ENCODE results near the gene SCTR.

The SCTR gene

DNA sequence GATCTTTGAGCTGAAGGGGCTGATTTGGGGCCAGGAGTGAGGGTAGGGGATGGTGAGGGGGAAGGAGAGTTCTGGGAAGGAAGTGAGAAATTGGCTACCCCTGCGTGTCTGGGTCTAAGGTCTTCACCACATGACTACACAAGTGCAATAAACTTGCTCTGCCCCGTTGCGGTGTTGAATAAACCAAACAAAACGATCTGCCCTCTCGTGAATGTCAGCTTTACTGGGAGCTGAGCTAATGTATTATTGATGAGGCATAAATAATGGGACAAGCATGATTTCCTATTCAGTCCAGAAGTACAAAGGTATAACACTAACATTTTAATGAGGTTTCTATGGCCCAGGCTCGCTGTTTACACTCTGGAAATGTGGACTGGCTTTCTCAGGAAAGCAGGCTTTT, 11.9 kb upstream of the SCTR start:
- H2AFZ ChIP-seq (ENCODE audit: insufficient read depth, low read length, poor library complexity): no peak overlapping the region
- no CpG with 5 or more reads among the region's 6 CpGs for WGBS (ENCODE audit: extremely low coverage, insufficient coverage, insufficient read length)
- H3K79me1 ChIP-seq (ENCODE audit: low read length): no peaks in the 10 kb centered on the region
- peaks cover 6% of the 10 kb centered on the region for H3K9me3 ChIP-seq (ENCODE audit: insufficient read depth, low read depth, low read length)
- no peaks in the 10 kb centered on the region for H3K79me2 ChIP-seq (ENCODE audit: control insufficient read depth, insufficient read depth, low read length, poor library complexity)
- no peak overlapping the region for H3K4me3 ChIP-seq (ENCODE audit: low read depth, low read length)
- H4K91ac ChIP-seq (ENCODE audit: low read depth, low read length): no peak overlapping the region
- no peak overlapping the region for H3K4ac ChIP-seq (ENCODE audit: low read depth, low read length)
- H3K27ac ChIP-seq (ENCODE audit: low read depth, low read length): no peak overlapping the region
- no peak overlapping the region for H2BK5ac ChIP-seq (ENCODE audit: low read depth, low read length, poor library complexity)
- no peak for DNase-seq
- no peaks in the 10 kb centered on the region for H3K4me1 ChIP-seq (ENCODE audit: control insufficient read depth in 1 of 2, insufficient read depth in 2 of 2, low read length in 2 of 2)
- no peak overlapping the region for H3K23ac ChIP-seq (ENCODE audit: low read length)
- H3K9ac ChIP-seq (ENCODE audit: low read length): no peak overlapping the region
- H4K8ac ChIP-seq (ENCODE audit: low read depth, low read length): no peak overlapping the region
- H3K18ac ChIP-seq (ENCODE audit: low read length): no peak overlapping the region
- H3K36me3 ChIP-seq (ENCODE audit: control insufficient read depth in 1 of 2, insufficient read depth in 2 of 2, low read length in 2 of 2): no peaks in the 10 kb centered on the region
- H3K14ac ChIP-seq (ENCODE audit: low read length): no peak overlapping the region
- H2BK120ac ChIP-seq (ENCODE audit: insufficient read depth, low read length, poor library complexity): no peak overlapping the region
- H3K4me2 ChIP-seq (ENCODE audit: low read length): no peak overlapping the region
- no peaks in the 10 kb centered on the region for H3K27me3 ChIP-seq (ENCODE audit: insufficient read depth, low read length)
- H4K12ac ChIP-seq (ENCODE audit: low read depth, low read length): no peak overlapping the region
- no peak overlapping the region for H2AK5ac ChIP-seq (ENCODE audit: low read length)
- H2BK12ac ChIP-seq (ENCODE audit: low read length): no peak overlapping the region

DNA sequence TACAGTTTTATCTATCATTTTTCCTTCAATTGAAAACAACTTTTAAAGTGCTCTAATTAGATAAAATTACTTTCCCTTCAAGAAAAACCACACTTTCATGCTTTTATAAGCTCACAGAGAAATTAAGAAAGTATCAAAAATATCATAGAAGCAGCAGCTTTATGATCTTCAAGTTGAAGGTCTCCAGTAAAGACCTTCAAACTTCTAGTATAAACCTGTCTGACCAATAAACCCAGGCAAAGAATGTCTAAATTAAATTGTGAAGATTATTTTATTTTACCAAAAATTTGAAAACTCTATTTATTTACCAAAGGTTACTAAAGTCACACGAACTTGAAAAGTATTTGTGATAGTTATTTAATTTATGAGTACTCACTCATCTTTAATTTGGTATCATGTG, 9.3 kb upstream of the SCTR start:
- no peak overlapping the region for H3K4ac ChIP-seq (ENCODE audit: low read depth, low read length)
- H2BK5ac ChIP-seq (ENCODE audit: low read depth, low read length, poor library complexity): no peak overlapping the region
- no peaks in the 10 kb centered on the region for H3K27me3 ChIP-seq (ENCODE audit: insufficient read depth, low read length)
- no peak overlapping the region for H4K12ac ChIP-seq (ENCODE audit: low read depth, low read length)
- DNase-seq: no peak
- no peak overlapping the region for H3K9ac ChIP-seq (ENCODE audit: low read length)
- WGBS (ENCODE audit: extremely low coverage, insufficient coverage, insufficient read length): no CpG with 5 or more reads among the region's 1 CpG
- no peak overlapping the region for H2AFZ ChIP-seq (ENCODE audit: insufficient read depth, low read length, poor library complexity)
- H3K4me3 ChIP-seq (ENCODE audit: low read depth, low read length): no peak overlapping the region
- no peaks in the 10 kb centered on the region for H3K79me1 ChIP-seq (ENCODE audit: low read length)
- H3K27ac ChIP-seq (ENCODE audit: low read depth, low read length): no peak overlapping the region
- no peak overlapping the region for H2AK5ac ChIP-seq (ENCODE audit: low read length)
- no peak overlapping the region for H2BK12ac ChIP-seq (ENCODE audit: low read length)
- H3K18ac ChIP-seq (ENCODE audit: low read length): no peak overlapping the region
- no peaks in the 10 kb centered on the region for H3K36me3 ChIP-seq (ENCODE audit: control insufficient read depth in 1 of 2, insufficient read depth in 2 of 2, low read length in 2 of 2)
- H4K8ac ChIP-seq (ENCODE audit: low read depth, low read length): no peak overlapping the region
- H3K9me3 ChIP-seq (ENCODE audit: insufficient read depth, low read depth, low read length): peaks cover 2% of the 10 kb centered on the region
- H3K14ac ChIP-seq (ENCODE audit: low read length): no peak overlapping the region
- H4K91ac ChIP-seq (ENCODE audit: low read depth, low read length): no peak overlapping the region
- no peak overlapping the region for H3K4me2 ChIP-seq (ENCODE audit: low read length)
- H3K79me2 ChIP-seq (ENCODE audit: control insufficient read depth, insufficient read depth, low read length, poor library complexity): no peaks in the 10 kb centered on the region
- no peaks in the 10 kb centered on the region for H3K4me1 ChIP-seq (ENCODE audit: control insufficient read depth in 1 of 2, insufficient read depth in 2 of 2, low read length in 2 of 2)
- H3K23ac ChIP-seq (ENCODE audit: low read length): no peak overlapping the region
- no peak overlapping the region for H2BK120ac ChIP-seq (ENCODE audit: insufficient read depth, low read length, poor library complexity)

DNA sequence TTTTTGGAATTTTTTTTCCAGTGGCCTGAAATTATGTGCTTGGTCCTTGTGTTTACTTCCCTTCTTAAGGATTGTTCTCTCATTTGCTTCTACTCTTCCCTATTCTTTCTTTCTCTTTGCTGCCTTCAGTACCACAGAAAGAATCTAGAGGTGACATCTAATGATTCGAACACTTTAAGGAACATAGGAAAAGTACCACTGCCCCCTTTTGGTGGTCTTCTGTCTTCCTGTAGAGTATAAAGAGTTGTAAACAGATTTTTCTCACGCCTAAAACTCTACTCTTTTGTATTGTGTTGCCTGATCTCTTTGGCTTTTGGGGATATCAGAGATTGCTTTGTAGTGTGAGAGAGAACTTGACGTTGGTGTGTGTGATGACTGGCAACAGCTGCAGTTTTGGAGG, 7.0 kb upstream of the SCTR start:
- Histone ChIP-seq H3K27ac (ENCODE audit: low read depth, low read length) (no peak overlapping the region), H3K23ac (ENCODE audit: low read length) (no peak overlapping the region), H2BK5ac (ENCODE audit: low read depth, low read length, poor library complexity) (no peak overlapping the region), H4K8ac (ENCODE audit: low read depth, low read length) (no peak overlapping the region), H3K27me3 (ENCODE audit: insufficient read depth, low read length) (no peaks in the 10 kb centered on the region), H3K18ac (ENCODE audit: low read length) (no peak overlapping the region), H3K9me3 (ENCODE audit: insufficient read depth, low read depth, low read length) (no peaks in the 10 kb centered on the region), H3K9ac (ENCODE audit: low read length) (no peak overlapping the region), H2AK5ac (ENCODE audit: low read length) (no peak overlapping the region), H3K4me2 (ENCODE audit: low read length) (no peak overlapping the region), H3K36me3 (ENCODE audit: control insufficient read depth in 1 of 2, insufficient read depth in 2 of 2, low read length in 2 of 2) (no peaks in the 10 kb centered on the region), H3K14ac (ENCODE audit: low read length) (no peak overlapping the region), H2BK120ac (ENCODE audit: insufficient read depth, low read length, poor library complexity) (no peak overlapping the region), H2BK12ac (ENCODE audit: low read length) (no peak overlapping the region), H3K79me2 (ENCODE audit: control insufficient read depth, insufficient read depth, low read length, poor library complexity) (no peaks in the 10 kb centered on the region), H3K4me3 (ENCODE audit: low read depth, low read length) (no peak overlapping the region), H3K4ac (ENCODE audit: low read depth, low read length) (no peak overlapping the region), H2AFZ (ENCODE audit: insufficient read depth, low read length, poor library complexity) (no peak overlapping the region), H3K4me1 (ENCODE audit: control insufficient read depth in 1 of 2, insufficient read depth in 2 of 2, low read length in 2 of 2) (no peaks in the 10 kb centered on the region), H3K79me1 (ENCODE audit: low read length) (no peaks in the 10 kb centered on the region), H4K12ac (ENCODE audit: low read depth, low read length) (no peak overlapping the region), H4K91ac (ENCODE audit: low read depth, low read length) (no peak overlapping the region)
- WGBS (ENCODE audit: extremely low coverage, insufficient coverage, insufficient read length): no CpG with 5 or more reads among the region's 3 CpGs
- DNase-seq: no peak

DNA sequence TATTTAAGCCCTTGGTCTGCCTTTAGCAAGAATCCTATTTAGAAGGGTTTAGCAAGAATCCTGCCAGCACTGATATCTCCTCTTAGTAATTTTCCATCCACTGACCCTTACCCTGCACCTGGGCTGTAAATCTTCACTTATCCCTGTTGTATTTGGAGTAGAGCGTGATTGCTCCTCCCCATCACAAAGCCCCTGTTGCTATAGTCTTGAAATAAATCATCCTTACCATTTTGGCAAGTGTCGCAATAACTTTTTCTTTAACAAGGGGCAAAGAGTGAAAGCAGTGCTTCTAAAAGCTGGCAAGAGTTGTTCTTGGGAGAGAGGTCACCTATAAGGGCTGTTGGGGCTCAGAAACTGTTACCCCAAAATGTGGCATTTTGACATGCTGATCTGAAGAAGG, 3.7 kb upstream of the SCTR start:
- Histone ChIP-seq H3K79me2 (ENCODE audit: control insufficient read depth, insufficient read depth, low read length, poor library complexity) (no peaks in the 10 kb centered on the region), H3K4me3 (ENCODE audit: low read depth, low read length) (no peak overlapping the region), H4K12ac (ENCODE audit: low read depth, low read length) (no peak overlapping the region), H2AFZ (ENCODE audit: insufficient read depth, low read length, poor library complexity) (no peak overlapping the region), H3K4me1 (ENCODE audit: control insufficient read depth in 1 of 2, insufficient read depth in 2 of 2, low read length in 2 of 2) (peaks cover 3 to 5% of the 10 kb centered on the region in 2 experiments), H3K4me2 (ENCODE audit: low read length) (no peak overlapping the region), H3K9ac (ENCODE audit: low read length) (no peak overlapping the region), H4K8ac (ENCODE audit: low read depth, low read length) (no peak overlapping the region), H2BK120ac (ENCODE audit: insufficient read depth, low read length, poor library complexity) (no peak overlapping the region), H2AK5ac (ENCODE audit: low read length) (no peak overlapping the region), H3K9me3 (ENCODE audit: insufficient read depth, low read depth, low read length) (no peaks in the 10 kb centered on the region), H2BK5ac (ENCODE audit: low read depth, low read length, poor library complexity) (no peak overlapping the region), H3K4ac (ENCODE audit: low read depth, low read length) (no peak overlapping the region), H3K79me1 (ENCODE audit: low read length) (no peaks in the 10 kb centered on the region), H2BK12ac (ENCODE audit: low read length) (no peak overlapping the region), H3K18ac (ENCODE audit: low read length) (no peak overlapping the region), H3K27ac (ENCODE audit: low read depth, low read length) (no peak overlapping the region), H3K27me3 (ENCODE audit: insufficient read depth, low read length) (peaks cover 22% of the 10 kb centered on the region), H3K14ac (ENCODE audit: low read length) (no peak overlapping the region), H4K91ac (ENCODE audit: low read depth, low read length) (no peak overlapping the region), H3K23ac (ENCODE audit: low read length) (no peak overlapping the region), H3K36me3 (ENCODE audit: control insufficient read depth in 1 of 2, insufficient read depth in 2 of 2, low read length in 2 of 2) (no peaks in the 10 kb centered on the region)
- no CpG with 5 or more reads among the region's 2 CpGs for WGBS (ENCODE audit: extremely low coverage, insufficient coverage, insufficient read length)
- DNase-seq: no peak

All from trophoblast cell (in vitro differentiated cells and primary cell).